IPS-NIHi11 (cell line): ENCODE results near the gene TM4SF1.
A peak's percentile ranks its signal among the peaks of the same experiment; 100 is the strongest.

Experiments
- DNase-seq: peaks from one replicate; pipeline ENCODE4 v3.0.0; 2012; ENCODE audit warnings: mixed read lengths, low spot score

Gene TM4SF1

DNA sequence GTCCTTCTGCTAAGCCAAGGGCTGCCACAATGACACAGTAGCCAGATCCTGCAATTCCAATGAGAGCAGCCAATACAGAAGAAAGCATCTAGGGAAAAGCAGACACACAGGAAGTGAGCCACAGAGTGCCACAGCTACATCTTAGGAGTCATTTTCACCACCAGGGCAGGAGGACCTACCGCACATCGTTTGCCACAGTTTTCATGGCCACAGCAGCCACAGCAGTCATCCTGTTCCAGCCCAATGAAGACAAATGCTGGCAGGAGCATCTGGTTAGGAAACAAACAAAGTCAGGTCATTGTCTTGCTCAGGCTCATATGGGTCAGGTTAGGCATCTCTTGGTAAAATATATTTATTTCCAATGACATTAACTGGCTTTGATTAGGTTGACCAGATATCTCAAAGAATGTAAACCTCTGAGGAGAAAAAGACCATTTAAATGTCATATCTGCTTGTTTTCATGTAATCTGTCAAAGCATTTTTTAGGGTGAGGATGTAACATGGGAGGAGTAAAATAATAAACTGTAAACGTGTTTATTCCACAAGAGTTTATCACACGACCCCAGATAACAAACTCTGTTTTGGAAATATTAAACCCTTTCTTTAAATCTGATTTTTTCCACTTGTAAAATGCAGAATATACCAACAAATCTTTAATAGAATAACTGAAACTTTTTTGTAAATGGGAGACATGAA is 1.8 kb downstream of the TM4SF1 start:
- no peak for DNase-seq

DNA sequence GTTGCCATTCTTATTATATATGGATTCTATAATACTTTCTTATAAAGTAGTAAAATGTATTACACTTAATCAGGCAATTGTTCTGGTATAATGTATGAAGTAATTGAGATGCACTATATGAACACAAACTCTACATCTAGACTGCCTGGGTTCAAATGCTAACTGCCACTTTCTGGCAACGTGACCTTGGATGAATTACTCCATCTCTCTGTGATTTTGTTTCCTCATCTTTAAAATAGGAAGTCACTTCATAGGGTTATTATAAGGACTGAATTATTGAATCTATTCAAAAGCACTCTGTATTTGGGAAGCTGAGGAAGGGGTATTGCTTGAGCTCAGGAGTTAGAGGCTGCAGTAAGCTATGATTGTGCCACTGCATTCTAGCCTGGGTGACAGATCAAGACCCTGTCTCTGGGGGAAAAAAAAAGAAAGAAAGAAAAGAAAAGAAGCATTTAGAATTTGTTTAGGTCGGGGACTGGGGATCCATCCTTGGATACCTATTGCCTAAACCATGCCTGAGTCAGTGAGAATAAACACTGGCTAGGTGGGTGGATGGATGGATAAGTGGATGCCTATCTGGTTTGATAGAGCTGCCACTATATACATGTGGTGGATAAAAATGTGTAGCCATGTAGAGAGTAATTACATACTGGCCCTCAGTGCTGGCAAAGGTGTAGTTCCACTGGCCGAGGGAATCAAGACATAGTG is 2.5 kb downstream of the TM4SF1 start:
- DNase-seq = no peak

DNA sequence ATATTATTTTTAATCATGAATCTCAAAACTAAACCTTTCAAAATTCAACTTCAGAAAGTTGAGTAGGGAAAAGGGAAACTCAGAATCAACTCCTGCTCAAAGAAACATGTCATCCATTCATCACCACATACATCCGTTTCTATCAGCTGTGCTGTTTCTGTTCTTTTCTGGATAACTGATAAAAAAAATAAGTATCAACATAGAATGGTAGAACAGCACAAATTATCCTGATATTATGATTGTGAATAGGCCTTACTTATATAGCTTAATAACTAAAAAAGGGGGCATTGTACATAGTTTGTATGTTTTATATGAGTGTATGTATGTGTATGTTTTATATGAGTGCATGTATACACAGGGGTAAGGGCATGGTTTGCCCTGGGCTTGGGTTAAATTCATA is 3.1 kb downstream of the TM4SF1 start:
- no peak for DNase-seq

DNA sequence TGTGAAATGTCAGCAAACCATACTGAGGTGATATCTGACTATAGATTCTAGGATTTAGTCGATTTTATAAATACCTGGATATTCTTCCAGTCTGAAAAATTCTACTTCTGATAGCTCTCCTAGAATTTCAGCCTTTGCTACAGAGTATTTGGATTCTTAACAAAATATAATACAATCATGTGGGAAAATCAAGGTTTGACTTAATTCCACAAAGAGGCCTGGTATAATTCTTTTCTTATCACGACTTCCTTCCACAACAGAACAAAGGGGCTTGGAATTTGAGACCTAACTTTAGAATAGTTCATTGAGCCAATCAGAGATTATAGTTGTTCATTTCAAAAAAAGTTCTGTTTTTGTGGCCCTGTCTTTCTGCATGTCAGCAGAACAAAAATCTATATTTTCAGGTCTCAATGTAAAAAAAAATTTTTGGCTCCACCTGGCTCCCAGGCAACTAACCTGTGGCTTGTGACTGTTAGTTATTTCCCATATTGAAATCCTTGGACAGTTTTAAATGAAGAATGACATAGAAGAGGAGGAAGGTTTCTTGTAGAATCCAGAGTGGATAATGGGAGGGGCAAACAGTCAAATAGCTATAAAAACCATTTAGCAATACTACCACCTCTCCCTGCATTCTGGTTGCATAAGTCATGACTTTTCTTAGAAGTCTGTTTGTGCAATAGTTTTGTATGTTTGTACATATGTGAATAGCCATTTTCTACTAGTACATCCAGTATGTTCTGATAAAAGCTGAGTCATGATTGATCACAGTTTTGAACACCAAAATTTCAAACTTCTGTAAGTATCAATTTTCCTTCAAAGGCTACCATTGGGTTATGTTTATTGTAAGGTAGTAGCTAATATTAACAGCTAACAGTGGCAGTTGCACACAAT is 4.0 kb downstream of the TM4SF1 start:
- DNase-seq = no peak

DNA sequence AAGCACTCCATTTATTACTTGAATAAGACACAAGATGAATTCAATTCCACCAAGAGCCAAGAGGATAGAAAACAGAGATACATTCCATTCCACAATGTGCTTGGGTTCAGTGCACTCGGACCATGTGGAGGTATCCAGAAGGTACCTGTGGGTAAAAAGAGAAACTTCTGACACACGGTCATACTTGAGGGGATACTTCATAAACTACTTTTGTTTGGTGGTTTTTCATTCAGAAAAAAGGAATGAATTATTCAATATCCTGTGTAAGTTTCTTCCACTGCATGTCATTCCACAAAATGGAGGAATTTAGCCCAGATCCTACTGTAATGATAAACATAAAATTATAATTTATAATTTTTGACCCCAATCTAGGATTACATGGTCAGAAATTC is 5.7 kb downstream of the TM4SF1 start:
- DNase-seq = no peak

DNA sequence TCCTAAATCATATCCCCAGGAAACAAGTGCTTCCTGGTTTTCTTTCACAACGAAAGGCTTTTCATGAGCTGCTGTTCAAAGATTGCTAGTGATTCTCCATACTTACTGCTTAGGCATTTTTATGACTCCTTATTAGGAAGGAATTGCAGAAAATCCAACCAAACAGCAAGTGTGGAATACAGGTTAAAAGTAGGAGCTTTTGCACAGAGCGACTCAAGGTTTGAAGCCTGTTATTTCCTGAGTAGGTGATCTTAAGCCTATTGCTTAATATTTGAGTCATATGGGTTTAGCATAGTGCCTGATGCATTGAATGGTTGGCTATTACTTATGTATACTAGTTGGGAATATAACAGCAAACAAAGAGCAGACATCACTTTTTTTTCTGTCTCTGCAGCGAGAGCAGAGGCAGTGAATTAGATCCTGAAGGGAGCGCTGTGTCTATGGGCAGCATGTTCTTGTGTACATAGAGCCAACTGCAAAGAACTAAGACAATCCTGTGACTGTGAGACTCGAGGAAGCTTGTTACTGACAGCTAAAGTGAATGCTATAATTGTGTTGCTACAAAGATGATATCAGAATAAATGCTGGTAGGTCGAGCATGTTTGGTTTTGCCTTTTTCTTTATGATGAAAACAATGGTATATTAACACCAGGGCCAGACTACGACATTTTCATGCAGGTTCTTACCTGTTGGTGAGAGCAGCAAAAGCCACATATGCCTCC is 6.3 kb downstream of the TM4SF1 start:
- no peak for DNase-seq

DNA sequence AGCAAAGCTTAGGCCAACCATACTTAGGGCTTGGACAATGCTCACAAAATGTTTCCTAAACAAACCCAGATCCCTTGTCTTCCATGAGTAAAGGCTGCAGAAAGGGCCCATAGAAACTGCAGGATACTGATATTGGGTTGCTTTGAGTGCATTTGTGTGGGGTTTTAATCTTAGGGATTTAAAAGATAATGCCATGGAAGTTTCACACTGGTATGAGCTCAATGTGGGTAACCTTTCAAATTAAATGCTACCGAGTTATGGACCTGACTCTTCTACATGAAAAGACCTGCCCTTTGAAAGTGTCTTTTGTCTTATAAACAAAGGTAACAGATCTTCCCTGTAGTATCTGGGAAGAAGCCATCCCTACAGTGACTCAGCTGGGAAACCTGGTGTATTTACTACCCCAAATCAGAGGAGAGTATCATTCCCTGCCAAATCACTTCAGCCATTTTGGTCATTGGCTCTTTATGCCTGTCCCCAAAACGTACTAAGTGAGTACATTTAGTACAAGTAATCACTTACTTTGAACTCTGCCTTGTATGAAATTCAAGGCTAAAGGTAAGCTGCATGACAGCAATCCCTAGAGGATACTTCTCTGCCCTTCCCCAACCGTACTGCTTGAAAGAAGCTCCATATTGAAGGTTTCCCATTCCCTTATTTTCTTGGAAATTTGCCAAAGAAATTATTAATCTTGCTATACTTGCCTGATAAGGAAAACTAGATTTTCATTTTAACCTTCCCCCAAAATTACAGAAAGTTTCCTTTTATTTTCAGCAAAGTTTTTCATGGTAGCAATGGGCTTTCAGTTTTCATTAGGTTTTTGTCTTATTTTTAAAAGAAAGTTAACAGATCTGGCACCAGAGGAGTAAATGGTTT is 7.2 kb downstream of the TM4SF1 start:
- peak; percentile 29 for DNase-seq

DNA sequence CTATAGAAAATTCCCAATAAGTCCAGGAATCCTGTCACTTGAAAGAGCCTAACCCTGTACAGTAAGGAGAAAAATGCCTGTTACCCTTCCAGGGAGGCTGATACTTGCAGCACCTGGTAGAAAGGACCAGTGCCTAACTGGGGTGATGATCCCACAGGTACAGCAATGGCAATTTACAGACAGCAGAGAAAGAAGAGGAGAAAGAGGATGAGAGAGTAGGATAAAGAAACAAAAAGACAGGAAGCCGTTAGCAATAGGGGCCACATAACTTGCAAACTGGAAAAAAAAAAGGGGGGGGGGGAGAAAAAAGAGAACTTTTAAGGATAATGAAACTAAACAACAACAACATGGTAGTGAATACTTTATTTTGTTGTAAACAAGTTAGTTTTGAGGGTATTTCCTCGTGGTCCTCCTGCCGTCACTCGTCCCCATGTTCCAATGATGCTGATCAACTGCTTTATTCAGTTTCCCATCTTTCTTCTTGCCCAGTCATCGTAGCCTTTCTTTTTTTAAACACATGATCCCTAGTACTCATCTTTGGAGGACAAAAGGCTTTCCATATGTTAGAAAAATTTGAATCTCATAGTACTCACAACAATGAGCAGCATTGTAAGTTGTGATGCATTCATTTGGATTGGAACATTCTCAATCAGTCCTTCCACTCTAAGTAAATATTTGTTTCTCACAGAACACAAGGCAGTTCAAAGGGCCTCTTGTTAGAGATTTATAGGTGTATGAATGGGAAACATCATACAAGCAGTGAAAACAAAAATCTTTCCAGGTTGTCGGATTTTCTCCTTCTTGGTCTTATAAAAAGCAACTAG is 8.6 kb downstream of the TM4SF1 start:
- no peak for DNase-seq

DNA sequence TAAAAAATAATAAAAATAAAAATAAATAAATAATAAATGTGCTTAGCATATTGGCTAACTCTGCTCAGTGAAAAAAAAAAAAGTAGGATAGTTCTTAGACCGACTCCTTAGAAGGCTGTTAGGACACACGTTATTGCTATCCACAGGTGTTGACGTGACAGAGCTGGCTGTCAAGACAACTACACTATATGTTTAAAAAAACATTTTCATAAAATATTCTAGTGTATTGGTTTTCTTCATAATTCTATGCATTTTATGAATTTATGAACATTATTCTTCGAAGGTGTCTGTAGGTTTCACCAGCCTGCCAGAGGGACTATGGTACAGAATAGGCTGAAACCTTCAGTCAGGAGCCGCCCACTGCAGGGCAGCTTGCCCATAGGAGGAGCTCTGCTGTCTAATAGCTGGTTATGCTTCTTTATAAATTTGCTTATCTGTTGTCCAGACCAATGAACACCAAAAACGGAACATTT is 9.2 kb downstream of the TM4SF1 start:
- no peak for DNase-seq

DNA sequence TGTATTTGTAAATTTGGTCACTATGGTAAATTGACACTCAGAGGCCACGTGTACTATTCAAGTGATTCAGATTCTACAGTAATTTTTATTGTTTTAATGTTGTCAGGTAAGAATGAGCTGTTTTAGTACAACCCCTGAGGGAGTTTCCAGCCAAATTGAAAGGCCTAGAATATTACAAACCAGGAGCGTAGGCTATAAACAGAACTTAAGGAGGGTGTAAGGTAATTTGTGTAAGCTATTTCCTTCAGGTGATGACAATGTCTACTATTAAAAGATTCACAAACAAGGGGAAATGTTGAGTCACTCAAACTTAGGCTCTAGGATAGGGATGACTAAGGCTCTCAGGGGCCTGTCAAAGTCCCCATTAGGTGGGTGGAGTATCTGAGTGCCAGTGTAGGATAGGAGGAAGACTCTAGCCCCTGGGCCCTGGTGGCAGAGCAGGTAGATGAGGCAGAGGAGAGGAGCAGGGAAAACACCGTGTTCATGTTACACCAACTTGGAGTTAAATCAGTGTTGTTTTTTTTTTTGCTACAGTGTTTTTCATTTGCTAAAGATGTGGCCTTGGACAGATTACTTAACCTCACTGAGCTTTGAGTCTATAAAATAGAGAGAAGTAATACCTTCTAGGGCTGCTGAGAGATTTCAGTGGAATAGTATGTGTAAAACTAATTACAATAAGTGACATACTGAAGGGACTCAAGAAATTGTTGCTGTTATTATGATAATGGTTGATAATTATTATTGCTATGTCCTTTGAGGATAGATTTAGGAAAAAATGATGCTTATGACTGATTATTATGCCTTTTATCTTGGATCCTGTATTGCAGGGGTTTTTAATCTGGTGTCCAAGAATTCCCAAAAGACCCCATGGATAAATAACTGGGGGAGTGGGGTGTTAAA is 10.3 kb downstream of the TM4SF1 start:
- no peak for DNase-seq

DNA sequence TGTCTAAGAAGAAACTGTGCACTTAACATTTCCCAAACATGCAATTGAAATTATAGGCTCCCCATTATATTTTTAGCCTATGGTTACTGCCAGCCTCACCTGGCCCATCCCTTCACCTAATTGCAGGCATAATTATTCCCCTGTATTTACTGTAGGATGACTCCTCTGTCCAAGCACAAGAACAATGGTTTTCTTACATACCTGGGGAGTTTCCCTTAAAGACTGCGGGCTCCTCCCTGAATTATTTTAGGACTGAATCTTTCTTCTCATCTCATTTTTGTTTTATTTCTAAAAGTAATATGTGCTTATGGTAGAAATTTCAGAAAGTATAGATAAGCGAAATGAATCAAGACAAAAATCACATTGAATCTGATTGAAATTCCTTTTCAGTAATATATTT is 11.4 kb downstream of the TM4SF1 start:
- DNase-seq = no peak

DNA sequence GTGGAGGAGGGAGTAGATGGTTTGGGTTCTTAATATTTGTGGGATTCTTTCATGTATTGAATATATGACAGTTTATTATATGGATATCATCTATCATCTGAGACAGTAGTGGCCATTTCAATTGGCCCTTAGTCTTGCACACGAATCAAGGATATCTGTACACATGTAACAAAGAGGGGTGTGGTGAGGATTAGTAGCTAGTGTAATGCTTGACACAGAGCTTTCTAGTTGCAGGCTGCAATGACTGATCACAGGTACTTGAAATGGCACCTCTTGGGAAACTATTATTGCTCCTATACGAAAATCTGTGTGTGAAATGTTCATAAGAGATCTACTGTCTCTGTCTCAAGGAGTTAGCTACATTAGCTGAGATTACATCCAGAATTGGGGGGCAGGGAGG is 12.8 kb downstream of the TM4SF1 start:
- DNase-seq = no peak

DNA sequence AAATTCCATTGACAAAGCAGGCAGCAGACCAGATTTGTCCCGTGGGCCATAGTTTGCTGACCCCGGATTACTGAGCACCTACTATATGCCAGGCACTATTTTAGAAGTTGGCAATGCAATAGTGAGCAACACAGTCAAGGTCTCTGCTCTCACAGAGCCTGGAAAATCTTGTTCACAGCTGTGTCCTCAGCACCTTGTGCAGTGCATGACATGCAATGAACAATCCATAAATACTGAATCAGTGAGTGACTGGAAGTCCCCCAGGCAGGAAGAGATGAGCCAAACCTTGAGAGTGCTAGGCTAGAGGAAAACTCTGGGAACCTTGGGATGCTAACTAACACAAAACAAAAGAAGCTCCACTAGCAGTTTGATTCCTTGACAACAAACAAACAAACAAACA is 14.4 kb downstream of the TM4SF1 start:
- no peak for DNase-seq

DNA sequence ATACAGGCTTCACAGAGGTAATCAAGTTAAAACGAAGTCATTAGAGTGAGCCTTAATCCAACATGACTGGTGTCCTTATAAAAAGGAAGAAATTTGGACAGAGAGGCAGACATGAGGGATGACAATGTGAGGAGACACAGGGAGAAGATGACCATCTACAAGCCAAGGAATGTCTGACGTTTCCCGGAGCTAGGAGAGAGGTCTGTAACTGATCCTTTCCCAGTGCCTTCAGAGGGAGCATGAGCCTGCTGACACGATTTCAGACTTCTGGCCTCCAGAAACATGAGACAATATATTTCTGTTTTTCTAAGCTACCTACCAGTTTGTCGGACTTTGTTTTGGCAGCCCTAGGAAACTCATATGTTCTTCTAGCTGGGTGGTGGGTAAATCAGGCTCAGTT is 15.1 kb downstream of the TM4SF1 start:
- DNase-seq = no peak

DNA sequence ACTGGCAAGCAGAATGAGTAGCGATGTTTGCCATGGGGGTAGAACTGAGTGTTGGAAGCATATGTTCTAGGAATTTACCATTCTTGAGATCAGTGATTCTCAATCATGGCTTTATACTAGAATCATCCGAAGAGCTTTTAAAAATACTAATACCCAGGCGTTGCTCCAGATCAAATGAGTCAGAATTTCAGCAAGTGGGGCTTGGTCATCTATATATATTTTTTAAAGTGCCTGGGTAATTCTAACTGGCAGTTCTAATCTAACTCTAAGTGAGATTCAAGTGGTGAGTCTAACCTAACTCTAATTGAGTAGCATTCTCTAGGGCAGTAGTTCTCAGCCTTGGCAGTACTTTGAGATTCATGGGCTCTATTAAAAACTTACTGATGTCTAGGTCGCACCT is 20.8 kb downstream of the TM4SF1 start:
- no peak for DNase-seq

DNA sequence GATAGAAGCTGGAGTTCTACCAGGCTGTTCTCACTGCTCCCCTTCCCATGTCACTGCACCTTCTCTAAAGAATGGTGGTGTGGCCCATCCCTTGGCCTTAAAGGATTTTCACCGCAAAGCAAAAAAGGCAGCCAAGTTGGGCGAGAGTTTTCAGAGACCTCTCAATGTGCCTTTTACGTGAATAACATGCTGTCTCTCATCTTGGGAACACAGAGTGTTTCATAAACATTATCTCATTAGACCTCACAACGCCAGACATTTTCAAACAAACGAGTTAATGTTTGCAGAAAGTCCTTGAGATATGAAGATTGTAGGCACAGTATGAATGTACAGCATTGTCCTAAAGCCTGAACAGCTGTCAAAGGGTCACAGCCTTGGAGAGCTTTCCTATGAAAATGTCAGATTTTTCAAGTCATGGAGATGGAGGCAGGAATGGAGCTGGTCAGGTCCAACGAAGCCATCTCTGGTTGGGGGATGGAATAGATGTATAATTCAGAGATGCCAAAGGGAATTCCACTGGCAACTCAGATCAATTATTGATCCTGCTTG is 21.3 kb downstream of the TM4SF1 start:
- DNase-seq = no peak

DNA sequence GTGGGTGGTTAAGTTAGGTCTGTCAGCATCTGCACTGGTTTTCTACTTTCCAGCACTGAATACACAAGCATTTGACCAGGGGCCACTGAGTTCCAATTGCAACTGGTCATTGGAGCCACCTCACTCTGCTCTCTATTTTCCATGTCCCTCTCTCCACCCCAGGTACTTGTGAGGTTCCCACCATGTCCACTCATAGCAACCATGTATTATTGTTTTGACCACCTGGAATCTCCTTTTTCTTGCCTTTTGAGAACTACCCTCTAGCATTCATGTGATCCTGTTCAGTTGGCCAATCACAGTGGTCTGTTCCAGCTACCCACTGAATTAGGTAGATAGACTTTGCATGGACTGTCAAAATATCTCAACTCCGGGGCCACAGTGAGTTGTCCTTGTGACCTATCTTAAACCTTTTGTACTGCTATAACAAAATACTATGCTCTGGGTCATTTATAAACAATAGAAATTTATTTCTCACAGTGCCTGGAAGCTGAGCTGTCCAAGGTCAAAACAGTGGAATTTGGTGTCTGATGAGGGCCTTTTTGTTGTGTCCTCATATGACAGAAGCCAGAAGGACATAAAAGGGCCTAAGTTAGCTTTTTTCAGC is 23.8 kb downstream of the TM4SF1 start:
- DNase-seq = no peak

DNA sequence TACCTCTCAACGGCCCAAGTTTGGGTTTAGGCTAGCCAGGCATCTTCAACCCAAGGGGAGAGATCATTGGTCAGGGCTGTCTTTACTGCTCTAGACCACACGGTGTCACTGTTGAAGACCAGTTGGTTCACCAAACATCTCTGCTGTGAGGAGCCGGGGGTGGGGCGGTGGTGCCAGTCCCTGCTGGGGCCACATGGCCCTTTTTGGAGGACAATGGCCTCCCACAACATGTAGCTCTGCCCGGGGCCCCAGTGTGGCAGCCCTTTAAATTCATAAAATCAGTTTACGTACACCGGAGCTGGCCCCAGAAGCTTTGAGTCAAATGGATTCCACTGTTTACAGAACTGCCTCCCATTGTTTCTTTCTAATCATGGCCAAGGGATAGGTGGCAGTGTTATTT is 24.9 kb downstream of the TM4SF1 start:
- DNase-seq = peak; percentile 91
